HG03442 (cell line): ENCODE results near the gene STRBP.
A peak's percentile ranks its signal among the peaks of the same experiment; 100 is the strongest.
"Not testable (repeated sequence)": the region's sequence is repeated elsewhere in the genome, so short reads cannot be mapped to it uniquely, and the experiment has no call there.

Experiments used
- ATAC-seq: cut with Tn5 transposase; IDR thresholded peaks from one replicate; pipeline ENCODE4 v1.9.1; 2021; ENCODE audit warnings: mild to moderate bottlenecking, moderate library complexity; ENCODE audit not compliant: unreplicated experiment

Gene STRBP

DNA sequence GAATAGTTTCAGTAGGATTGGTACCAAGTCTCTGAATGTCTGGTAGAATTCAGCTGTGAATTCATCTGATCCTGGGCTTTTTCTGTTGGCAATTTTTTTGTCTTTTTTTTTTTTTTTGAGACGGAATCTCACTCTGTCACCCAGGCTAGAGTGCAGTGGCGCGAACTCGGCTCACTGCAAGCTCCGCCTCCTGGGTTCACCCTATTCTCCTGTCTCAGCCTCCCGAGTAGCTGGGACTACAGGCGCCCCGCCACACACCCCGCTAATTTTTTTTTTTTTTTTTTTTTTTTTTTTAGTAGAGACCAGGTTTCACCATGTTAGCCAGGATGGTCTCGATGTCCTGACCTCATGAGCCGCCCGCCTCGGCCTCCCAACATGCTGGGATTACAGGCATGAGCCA, 67.9 kb downstream of the STRBP start:
- ATAC-seq = not testable (repeated sequence)

DNA sequence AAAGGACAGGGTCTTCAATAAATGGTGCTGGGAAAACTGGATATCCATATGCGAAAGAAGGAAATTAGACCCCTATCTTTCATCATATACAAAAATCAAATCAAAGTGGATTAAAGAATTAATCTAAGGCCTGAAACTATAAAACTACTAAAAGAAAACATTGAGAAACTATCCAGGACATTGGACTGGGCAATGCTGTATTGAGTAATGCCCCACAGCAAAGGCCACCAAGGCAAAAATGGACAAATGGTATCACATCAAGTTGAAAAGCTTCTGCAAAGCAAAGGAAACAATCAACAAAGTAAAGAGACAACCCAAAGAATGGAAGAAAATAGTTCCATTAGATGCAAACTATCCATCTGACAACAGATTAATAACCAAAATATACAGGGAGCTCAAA, 72.3 kb downstream of the STRBP start:
- no peak for ATAC-seq

DNA sequence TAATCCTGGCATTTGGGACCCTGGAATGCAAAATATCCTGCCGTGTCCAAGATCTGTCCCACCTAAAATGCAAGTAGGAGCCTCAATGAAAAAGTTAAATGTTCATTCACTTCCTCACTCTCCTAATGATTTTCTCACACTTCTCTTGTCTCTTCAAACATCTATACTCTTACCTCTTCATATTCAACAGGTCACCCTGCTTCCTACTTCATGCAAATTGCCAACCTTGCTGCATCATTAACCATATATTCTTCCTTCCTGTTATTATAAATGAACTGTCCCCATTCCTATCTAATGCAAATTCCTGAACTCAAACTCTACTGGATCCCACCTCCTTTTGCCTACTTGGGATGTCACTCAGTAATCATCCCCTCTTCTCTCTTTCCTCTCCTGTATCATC, 74.4 kb downstream of the STRBP start:
- ATAC-seq = no peak

DNA sequence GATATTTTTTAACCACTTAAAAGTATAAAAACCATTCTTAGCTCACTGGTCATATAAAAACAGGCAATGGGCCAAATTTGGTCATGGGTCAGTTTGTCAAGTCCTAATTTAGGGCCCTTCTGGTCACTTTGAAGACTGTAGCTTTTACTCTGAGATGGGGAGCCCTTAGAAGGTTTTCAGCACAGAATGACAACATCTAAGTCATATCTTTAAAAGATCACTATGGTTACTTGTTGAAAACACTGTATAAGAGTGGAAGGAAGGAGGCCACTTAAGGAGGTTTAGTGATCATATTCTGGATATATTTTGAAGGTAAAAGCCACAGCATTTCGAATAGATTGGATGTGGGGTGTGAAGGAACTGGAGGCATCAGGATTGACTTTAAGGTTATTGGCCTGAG, 76.7 kb downstream of the STRBP start:
- ATAC-seq = no peak

DNA sequence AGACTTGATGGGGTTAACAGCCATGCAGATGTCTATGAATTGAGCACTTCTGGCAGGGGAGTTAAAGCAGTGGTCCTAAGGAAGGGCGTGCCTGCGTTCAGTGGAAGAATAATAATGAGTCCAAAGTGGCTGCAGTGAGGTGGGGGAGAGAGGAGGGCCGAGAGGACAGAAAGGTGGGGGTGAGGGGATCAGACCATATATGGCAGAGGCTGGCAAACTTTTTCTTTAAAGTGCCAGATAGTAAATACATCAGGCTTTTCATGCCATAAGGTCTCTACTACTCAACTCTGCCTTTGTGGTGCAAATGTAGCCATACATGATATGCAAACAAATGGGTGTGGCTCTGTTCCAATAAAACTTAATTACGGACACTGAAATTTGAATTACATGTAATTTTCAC, 77.1 kb downstream of the STRBP start:
- no peak for ATAC-seq

DNA sequence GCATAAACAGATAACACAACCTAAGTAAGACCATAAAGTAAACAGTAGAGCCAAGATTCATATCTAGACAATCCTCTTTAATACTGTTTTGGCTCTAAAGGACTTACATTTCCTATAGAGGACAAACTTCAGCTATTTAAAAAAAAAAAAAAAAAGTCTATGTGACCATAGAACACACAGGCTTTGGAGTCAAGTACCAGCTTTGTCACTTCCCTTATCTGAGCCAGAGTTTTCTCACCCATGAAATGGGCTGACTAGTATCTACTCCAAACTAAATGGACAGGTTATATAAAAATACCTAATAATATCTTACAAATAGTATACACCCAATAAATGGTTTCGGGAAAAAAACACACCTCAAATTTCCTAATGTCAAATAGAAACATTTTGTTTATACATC, 81.3 kb downstream of the STRBP start:
- ATAC-seq = no peak

DNA sequence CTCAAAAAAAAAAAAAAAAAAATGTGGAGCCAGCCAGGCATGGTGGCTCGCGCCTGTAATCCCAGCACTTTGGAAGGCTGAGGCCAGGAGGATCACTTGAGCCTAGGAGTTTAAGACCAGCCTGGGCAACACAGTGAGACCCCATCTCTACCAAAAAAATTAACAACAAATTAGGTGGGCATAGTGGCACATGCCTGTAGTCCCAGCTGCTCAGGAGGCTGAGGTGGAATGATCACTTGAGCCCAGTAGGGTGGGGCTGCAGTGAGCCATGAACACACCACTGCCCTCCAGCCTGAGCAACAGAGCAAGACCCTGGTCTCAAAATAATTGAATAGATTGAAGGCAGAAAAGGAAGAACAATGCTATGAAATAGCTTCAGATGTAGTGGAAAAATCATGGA, 82.4 kb downstream of the STRBP start:
- not testable (repeated sequence) for ATAC-seq

DNA sequence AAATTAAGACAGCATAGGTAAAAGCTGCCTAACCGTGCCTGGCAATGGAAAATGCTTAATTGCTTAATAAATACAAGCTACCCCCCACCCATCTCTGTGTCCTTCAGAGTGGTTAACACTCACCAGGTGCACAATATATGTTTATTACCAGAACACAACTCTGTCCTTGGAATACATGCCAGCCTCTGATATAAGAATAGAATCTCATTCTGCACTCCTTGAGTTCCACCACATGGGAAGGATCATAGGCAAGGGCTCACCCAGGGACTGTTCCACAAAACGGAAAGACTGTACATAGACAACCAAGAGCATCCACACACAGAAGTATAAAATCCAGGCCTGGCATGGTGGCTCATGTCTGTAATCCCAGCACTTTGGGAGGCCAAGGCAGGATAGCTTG, 91.4 kb downstream of the STRBP start:
- ATAC-seq = no peak

DNA sequence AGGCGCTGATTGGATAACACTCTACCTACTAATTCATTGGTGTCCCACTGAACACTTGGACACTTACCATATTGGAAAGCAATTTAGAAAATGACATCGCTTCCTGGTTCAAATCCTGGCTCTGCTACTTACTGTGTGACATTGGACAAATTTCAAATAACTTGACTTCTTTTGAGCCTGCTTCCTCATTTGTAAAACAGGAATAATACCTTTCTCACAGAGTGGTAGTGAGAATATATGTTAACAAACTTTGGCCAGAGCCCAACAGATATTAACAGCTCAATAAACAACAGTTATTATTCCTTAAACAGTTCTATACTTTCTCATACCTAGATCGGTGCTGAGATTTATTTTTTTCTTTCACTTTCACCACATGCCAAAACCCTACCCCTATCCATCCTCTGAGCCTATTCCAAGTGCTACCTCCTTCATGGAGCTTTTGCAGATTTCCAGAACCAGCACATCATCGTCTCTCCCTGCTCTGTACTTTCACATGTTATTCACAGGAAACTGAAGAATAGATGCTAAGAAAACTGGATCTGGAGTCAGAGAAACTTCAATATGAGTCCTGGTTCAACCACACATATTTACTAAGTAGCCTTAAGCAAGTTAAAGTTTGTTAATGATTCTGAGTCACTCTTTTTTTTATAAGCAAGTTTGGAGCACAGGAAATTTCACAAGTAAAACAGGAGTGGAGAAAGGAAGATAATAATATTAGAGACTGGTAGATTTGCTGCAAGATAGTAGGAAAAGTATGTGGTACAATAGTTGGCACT, 92.3 kb downstream of the STRBP start:
- ATAC-seq = no peak

DNA sequence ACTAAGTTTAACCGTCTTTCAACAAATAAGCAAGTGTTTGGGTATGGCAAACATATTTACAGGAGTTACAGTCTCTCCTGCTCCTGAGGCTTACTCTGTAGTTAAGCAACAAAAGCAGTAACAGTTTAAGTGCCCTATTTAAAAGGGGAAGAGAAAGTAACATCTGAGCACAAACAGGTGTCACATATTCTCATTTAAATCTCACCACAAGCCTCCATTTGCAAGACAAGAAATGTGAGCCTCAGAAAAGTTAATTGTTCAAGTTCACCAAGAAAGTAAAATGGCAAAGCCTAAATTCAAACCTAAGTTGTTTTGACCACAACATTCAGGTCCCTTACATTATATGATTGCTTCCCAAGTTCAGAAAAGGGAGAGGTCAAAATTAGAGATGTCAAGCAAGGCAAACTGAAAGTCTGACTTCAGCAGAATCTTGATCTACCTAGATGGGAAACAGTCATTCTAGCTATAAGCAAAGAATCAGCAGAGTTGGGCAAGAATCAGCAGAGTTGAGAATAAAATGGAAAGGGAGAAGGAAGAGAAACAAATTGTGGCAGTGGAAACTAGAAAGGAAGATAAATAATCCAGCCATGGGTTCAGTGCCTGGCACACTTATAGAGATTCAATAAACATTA, 93.4 kb downstream of the STRBP start:
- ATAC-seq = peak; percentile 90

DNA sequence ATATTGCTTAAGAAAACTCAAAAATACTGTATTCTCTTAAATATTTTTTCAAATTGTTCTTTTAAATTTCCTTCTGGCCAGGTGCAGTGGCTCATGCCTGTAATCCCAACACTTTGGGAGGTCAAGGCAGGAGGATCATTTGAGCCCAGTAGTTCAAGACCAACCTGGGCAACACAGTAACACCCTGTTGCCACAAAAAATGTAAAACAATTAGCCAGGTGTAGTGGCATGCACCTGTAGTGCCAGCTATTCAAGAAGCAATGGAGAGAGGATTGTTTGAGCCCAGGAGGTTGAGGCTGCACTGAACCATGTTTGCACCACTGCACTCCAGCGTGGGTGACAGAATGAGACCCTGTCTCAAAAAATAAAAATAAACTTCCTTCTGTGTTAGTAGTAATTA, 94.3 kb downstream of the STRBP start:
- ATAC-seq = no peak

DNA sequence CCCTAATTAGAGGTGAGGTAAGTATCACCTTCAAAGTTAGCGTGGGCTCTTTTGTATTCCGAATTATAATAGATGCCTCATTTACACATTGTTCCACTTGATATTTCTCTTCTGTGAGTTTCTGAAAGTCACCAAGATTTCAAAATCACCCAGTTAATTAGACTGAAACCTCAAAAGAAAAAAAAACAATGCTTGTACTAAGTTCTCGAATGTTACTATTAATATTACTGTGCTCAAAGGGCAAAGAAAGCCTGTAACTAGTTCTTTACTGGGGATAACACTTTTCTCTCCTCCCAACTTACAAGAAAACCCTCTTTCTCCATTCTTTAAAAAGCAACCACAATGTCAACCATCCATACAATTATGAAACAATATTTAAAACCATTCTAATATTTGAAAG, 98.5 kb downstream of the STRBP start:
- no peak for ATAC-seq

DNA sequence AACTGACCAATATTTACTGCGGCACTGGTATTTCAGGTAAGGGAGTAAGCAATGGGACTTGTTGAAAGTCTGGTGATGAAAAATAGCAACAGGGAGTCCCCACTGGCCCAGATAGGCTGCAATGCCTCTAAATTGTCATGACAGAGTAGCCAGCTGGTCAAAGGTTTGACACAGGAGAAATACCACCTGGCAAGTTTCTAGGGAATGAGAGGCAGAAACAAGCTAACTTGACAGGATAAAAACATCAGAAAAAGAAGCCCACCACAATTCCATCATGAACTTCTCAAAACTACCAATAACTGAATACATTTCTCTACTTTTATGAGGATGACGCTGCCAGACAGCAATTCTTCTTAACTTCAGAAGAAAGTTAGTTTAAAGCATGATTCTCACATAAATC, 99.8 kb downstream of the STRBP start:
- no peak for ATAC-seq

DNA sequence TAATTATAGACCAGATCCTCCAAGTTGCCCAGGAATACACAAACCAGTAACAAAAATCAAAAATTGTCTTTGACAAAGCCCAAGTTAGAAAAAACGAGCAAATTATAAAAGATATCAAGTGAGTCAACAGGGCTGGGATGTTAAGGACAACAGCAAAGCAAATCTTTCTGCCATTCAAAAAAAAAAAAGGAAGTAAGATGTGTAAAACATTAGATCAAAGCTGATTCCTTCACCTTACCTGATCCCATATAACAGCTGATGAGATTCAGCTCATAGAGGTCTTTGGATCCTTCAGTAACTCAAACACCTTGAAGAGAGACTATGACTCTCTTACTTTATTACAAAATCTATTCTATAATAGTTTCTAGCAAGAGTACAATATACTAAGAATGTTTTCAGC, 100.9 kb downstream of the STRBP start:
- no peak for ATAC-seq

DNA sequence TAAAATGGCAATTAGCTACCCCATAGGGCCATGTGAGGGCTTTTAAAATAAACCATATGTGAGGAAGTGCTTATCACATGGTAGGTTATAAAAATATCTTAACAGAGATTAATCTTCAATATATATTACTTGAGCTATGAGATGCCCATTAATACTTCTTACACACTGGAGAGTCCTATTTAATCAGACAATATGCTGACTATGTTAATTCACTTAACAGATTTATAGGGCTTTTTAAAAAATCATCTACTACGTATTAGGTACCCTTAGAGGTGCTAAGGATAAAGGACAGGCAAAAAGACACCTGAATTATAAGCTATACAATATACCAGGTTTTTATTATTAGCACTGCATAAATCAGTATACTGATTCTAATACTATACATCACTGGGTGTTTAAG, 102.6 kb downstream of the STRBP start:
- no peak for ATAC-seq

DNA sequence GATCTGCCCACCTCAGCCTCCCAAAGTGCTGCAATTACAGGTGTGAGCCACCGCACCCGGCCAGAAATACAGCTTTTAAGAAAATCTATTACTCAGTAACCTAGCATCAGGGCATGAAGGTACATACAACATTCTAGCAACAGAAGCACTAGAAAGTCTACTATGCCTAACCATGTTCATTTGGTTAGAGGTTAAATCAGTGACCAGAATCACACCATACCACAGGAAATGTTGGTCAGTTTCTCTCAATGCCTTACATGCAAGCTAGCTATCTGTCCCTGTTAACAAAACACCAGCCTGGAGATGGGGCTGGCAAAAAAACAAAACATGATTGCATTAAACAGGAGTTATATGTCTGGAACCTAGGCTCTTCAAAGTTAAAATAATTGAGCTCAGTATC, 104.1 kb downstream of the STRBP start:
- ATAC-seq = no peak

DNA sequence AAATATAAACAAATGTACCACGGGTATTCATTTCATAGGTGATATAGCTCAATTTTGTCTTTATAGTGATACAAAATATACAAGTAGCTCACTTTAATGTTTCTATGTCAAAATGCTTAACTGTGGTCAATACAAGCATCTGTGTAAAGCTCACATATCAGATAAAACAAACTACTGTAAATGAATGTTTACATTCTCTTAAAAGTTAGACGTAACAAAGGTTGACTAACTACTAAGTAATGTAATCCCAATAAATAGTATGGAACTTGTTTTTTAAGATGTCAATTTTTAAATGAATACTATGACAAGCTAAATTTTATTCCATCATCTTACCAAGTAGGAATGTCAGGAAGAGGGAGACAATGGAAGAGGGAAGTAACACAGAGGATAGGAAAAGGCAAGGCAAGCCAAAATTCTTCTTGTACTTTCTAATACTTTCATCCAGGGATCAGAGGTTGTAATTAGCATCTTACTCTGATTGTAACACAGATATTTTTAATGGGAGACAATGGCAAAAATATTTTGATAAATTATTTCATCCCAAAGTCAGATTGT, 105.5 kb downstream of the STRBP start:
- no peak for ATAC-seq

DNA sequence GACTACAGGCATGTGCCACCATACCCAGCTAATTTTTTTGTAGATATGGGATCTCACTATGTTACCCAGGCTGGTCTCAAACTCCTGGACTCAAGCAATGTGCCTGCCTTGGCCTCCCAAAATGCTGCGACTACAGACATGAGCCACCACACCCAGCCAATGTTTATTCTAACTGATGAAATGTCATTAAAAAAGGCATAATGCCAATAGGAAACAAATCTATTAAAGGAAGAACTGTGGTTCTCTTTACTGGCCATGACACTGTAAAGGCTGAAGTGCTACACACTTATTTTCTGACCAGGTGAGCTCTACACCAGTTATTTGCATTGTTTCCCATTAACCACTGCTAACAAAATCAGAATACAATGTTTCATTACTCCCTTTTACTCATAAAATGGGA, 106.0 kb downstream of the STRBP start:
- no peak for ATAC-seq

DNA sequence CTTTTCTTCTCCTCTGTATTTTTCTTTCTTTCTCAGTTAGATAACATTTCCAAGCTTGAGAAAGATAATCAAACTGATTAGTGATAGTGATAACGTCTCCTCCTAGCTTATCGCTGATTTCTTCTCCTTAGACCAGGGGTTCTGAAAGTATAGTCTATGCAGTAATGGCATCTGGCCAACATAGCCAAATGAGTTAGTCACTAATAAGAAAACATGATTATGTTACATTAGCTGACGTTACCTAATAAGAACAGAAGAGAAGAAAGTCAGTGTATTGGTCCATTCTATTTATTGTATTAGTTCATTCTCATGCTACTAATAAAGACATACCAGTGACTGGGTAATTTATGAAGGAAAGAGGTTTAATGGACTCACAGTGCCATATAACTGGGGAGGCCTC, 111.2 kb downstream of the STRBP start:
- ATAC-seq = no peak

DNA sequence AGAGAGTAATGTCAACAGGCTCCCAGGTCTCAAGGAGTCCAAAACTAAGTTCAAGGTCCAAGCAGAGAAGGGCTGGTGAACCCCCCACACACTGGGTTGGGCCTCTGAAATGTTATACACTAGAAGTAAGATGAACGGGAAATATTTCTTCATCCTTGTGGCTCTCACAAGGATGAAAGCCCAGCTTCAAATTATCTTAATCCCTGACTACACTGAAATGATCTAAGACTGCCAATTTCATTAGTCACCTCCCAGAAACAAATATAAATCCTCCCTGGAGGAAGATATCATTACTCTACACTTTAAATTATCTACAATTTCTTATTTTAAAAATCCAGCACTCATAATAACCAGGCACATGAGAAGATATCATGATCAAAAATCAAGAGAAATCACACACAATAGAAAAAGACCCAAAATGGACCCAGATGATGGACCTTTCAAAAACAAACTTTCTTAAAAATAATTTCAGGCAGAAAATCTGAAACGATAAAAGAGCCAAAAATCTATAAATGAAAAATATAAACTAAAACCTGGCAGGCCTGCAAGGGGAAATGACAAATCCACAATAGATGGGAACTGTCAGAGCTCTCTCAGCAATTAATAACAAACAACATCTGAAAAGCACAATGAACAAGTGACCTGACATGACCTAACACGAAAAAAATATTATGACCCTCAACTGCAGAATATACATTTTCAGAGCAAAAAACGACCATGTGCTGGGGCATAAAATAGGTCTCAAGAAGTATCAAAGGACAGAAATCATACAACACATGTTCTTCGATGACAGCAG, 117.5 kb downstream of the STRBP start:
- ATAC-seq = no peak

DNA sequence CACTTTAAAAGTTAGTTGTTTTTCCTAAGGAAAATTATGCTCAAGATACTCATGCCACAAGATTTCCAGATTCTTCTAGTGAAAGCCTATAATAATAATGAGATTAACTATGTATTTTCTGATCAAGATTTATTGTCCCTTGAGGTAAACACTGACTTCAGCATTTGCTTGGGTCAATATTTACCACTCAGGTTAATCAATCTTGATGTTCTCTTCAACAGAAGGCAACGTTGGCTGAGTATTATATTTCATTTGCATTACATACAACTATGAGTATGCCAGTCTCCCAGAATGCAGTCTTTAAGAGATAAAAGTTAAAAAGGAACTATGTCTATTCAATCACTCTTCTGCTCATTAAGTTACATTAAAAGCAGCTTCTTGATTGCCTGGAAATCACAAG, 119.3 kb downstream of the STRBP start:
- no peak for ATAC-seq

DNA sequence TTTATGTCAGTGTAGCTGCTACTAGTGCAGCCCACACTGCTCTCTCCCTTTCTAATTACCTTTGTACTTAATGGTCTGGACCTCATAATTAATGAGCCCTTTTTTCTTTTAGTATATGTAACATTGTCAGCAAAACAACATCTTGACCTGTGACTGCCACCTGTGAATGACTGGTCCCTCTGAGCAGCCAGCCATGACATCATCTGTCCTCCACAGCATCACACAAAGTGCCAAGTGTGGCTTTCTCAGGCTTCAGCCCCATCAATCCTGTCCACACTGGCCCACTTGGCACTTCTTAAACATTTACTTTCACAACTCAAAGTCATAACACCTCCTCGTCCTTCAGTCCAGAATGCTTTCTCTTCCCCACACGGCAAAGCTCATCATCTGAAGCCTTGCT, 130.2 kb downstream of the STRBP start:
- ATAC-seq = no peak
